Measurements from ENCODE around the gene ARMH2. TPM values are rescaled to one million over a fixed set of nuclear protein-coding genes. Genes with fewer than 3 reads are reported as not detected.
A peak's percentile ranks its signal among the peaks of the same experiment; 100 is the strongest.

ARMH2 gene
- not detected for total RNA-seq

DNA sequence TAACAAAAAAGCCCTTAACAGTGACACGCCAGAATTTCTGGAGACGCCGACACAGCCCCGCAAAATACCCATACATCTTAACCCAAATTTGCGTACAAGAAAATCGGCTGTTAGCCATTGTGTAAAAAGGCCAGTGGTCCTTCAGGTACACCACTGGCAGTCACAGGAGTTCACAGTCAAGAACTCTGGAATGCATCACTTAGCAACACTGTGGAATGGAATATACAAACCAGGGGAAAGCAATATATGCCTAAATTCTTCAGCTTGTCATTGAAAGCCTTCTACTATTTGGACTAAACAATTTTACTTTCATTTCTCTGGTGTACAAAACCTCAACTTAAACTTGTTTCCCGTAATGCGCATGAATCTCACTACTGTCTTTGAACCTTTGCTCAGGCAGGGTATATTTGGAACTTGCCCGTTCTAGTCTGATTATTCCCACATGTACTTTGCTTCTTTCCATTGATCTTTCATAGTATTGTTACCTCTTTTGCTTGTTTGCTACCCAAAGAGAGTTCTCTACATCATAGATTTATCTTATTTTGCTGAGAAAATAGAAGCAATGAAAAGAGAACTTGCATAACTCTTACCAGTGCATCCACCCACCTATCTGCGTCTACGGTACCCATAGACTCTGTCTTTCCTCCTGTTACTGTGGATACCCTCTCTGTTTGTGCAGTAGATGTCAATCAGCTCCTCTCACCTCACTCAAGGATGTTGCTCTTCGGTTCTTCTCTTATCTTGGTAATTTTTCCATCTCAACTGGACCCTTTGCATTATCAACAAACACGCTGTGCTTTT is at the start of gene ARMH2:
Gene ARMH2 (minus strand): TSS at position 178 of the 801 bp plus-strand sequence. CDS start 60 bp downstream, at position 118.
- no peak for DNase-seq (ENCODE audit: low spot score)
- intact Hi-C loops (cut with DNase I) = no loop called here
- ATAC-seq = no peak

- intact Hi-C loops (cut with DNase I) = no loop called here
- DNase-seq (ENCODE audit: low spot score) (no peak), ATAC-seq (no peak)
Observed at GRCh38 chr6:24848461-24848860, 49.7 kb upstream of the ARMH2 start.

- no peak for DNase-seq (ENCODE audit: low spot score)
- intact Hi-C loops (cut with DNase I) = no loop called here
- ATAC-seq = no peak
Observed at GRCh38 chr6:24847402-24847801, 48.7 kb upstream of the ARMH2 start.

DNA sequence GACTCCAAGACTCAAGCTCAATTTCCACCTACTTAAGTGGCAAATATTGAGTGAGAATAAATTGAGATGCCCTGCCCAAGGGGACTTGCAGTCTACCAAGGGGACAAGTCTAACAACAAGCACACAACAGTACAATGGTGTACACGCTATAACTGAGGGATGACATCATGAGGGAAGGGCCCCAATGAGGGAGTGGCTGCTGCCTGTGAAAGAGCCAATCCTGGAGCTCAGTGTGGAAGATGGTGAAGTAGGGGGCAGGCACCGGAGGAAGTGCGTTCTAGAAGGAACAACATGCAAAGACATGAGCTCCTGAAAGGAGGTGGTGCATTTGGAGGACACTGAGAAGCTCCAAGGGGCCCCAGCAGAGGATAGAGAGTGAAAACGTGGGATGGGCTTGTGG is 46.9 kb upstream of the ARMH2 start:
- ATAC-seq (no peak), DNase-seq (ENCODE audit: low spot score) (no peak)
- intact Hi-C loops (cut with DNase I) = no loop called here

GRCh38 chr6:24844903-24845302 is 46.2 kb upstream of the ARMH2 start:
- ATAC-seq (no peak), DNase-seq (ENCODE audit: low spot score) (no peak)
- intact Hi-C loops (cut with DNase I) = no loop called here

GRCh38 chr6:24844061-24844460 is 45.3 kb upstream of the ARMH2 start:
- intact Hi-C loops (cut with DNase I) = no loop called here
- no peak for DNase-seq (ENCODE audit: low spot score)
- ATAC-seq = no peak

DNA sequence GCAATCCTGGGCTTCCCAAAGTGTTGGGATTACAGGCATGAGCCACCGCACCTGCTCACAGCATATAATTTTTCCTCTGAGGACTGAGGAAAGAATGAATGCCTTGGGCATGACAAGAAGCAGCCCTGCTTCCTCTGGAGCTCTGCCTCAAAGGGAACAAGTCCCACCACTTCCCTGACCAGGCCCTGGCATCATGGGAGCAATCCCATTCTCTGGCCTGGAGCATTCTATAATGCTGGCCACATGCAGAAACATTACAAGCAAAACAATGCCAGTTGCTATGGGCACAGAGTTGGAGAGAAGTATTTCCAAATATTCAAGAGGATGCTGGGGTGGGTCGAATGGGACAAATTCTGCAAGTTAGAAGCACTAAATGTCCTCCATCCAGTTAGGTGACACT is 41.5 kb upstream of the ARMH2 start:
- ATAC-seq = no peak

GRCh38 chr6:24838994-24839393 is 40.3 kb upstream of the ARMH2 start:
- ATAC-seq (no peak), DNase-seq (ENCODE audit: low spot score) (no peak)
- intact Hi-C loops (cut with DNase I) = no loop called here

More for the DNA sequence above, 41.5 kb upstream of the ARMH2 start:
- no peak for DNase-seq (ENCODE audit: low spot score)
- intact Hi-C loops (cut with DNase I) = no loop called here

DNA sequence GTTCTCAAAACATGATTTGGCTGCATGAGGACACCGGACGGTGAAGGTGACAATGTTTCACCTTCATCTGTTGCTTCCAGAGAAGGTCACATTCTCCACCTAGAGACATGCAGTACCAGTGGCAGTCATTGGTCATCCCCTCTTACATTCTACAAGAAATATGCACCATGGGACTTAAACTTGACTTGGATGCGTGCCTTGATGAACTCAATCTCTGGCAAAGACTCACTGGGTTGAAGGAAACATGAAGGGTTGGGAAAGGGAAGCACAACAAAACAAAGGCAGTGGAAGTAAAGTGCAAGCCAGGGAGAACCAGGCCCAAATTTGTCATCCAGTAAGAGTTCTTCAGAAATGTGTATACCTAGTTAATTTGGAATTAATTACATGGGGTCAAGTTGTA is 39.4 kb upstream of the ARMH2 start:
- peak; percentile 65 for ATAC-seq
- DNase-seq (ENCODE audit: low spot score) = no peak
- intact Hi-C loops (cut with DNase I) = no loop called here

DNA sequence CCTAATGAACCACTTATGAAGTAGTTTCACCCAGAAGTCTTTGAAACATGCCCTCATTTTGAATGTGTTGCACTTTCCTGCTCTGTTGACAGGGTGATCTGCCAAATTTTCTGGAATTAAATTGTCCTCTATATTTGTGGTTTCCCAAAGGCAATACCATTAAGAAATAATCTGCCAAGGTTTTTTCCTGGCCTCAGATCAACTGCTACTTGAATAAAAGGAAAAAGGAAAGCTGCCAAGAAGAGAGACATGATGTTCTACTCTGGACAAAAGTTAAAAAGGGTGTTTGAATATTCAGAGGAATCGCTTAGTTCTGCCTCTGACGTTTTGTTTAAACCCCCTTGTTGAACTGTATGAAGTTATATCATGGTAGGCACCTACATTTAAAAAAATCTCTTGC is 37.4 kb upstream of the ARMH2 start:
- intact Hi-C loops (cut with DNase I) = no loop called here
- DNase-seq (ENCODE audit: low spot score) = no peak
- ATAC-seq = peak; percentile 65

DNA sequence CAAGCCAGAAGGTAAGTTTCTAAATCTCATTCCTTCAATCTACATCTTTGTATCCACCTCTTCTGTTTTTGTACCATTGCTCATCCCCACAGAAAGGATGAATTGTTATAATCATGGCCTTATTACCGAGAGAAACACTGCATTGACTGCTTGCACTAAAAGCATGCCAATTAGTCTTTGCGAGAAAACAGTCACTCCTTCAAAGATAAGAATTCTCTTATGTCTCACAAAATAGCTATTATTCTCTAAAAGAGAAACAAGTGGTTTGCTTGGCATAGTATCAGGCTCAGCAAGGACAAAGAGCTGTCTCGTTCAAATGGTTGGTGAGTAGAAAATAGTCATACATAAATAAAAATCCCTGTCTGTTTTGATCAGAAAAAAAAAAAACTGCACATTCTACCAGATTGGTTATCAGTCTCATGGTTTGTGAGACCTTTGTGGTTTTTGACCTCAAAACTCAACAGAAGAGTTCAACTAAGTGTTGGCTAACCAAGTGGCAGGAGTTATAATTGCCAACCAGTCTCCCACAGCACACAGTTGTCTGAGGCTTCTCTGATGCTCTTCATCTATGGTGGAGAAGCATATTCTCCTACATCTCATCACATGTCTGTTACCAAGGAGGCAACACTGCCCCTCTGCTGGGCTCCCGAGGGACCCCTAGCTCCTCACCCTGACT is 35.1 kb upstream of the ARMH2 start:
- no peak for DNase-seq (ENCODE audit: low spot score)
- ATAC-seq = no peak
- intact Hi-C loops (cut with DNase I) = no loop called here

GRCh38 chr6:24832794-24833193 is 34.1 kb upstream of the ARMH2 start:
- intact Hi-C loops (cut with DNase I) = no loop called here
- ATAC-seq (no peak), DNase-seq (ENCODE audit: low spot score) (no peak)

DNA sequence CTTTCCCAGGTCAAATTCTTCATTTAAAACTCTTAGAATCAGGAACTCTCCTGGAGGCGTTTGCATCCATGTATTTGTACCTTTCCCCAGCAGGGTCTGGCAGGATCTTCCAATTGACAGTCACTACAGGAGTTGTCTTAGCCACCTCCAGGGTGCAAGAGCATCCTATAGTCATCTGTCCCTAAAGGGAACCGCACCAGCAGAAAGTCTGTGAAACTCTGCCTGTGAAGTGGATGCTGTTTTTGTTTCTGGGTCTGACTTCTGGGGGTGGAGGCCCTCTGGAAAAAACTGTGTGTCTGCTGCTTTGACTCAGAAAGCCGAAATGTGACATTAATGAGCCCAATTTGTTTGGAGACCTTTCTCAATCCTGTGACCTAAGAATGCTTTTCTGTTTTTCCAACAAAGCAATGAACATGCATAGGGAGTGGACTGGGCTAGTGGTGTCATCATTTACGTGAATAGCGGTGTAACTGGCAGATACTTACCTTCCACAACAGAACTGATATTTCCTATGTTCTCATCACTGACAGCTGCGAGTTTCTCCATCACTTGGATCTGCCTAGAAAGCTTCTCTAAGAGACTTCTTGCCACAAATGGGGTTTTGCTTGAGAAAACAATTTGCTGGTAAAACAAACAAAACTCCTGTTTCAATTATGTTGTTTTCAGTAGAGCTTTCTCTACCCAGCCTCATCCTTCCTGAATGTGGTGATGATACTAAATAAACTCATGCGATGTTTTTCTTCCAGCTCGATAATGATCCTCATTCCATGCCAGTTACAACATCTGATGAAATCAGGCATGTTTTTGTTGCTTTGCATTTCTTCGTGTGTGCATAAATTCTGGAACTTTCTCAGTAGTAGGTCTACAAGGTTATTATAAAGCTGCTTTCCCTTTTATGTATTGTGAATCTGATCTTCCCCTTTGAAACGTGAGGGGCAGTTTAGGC is 33.3 kb upstream of the ARMH2 start:
- intact Hi-C loops (cut with DNase I) = no loop called here
- DNase-seq (ENCODE audit: low spot score) = no peak

GRCh38 chr6:24829657-24830056 is 30.9 kb upstream of the ARMH2 start:
- intact Hi-C loops (cut with DNase I) = no loop called here
- ATAC-seq (no peak), DNase-seq (ENCODE audit: low spot score) (no peak)

More for the DNA sequence above, 33.3 kb upstream of the ARMH2 start:
- ATAC-seq = peak; percentile 88

GRCh38 chr6:24827970-24828369 is 29.3 kb upstream of the ARMH2 start:
- intact Hi-C loops (cut with DNase I) = no loop called here
- DNase-seq (ENCODE audit: low spot score) (no peak), ATAC-seq (no peak)

DNA sequence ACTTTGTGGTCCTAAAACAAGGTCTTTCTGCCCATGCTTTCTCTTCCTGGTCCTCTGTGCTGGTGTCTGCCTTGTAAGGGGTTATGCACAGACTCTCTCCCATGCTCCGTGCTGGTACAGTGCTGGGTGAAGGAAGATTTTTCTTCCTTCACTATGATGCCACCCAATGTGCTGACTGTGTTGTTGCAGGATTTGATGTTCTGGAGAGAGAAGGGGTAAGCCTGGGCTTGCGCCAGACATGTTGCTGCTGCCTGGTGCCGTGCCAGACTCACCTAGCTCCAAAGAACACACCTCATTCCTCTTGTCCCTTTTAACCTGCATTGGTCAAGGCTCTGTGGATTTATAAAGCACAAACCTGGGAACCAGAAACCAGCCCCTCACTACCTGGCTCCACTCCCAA is 28.4 kb upstream of the ARMH2 start:
- ATAC-seq (no peak), DNase-seq (ENCODE audit: low spot score) (no peak)
- intact Hi-C loops (cut with DNase I) = no loop called here

DNA sequence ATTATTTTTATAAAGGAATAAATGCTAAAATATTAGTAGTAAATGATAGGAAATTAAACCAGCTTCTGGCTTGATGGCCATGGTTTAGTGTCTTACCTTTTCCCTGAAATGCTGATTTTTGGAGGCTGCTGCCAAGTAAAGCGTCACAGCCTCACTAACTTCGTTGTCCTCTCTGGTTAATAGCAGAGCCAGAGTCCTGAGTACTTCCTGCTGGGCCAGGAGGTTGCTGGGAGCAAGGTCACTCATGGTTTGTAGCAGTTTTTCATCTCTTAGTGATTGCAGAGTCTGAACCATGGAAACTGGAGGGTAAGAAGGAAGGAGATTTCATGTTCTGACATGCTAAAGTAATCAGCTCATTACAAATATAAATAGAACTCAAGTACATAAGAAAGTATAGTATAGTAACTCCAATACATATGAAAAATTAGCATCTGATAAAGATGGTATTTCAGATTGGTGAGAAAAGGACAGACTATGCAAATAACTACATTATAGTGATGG is 26.5 kb upstream of the ARMH2 start:
- DNase-seq (ENCODE audit: low spot score) (no peak), ATAC-seq (no peak)
- intact Hi-C loops (cut with DNase I) = no loop called here

- no peak for DNase-seq (ENCODE audit: low spot score)
- ATAC-seq = no peak
- intact Hi-C loops (cut with DNase I) = no loop called here
Observed at GRCh38 chr6:24824142-24824938, 25.6 kb upstream of the ARMH2 start.

GRCh38 chr6:24823185-24823584 is 24.5 kb upstream of the ARMH2 start:
- ATAC-seq (no peak), DNase-seq (ENCODE audit: low spot score) (no peak)
- intact Hi-C loops (cut with DNase I) = no loop called here

Measured in sciatic nerve (tissue), 2 donors.